Stimulated activated naive CD8-positive, alpha-beta T cell treated with anti-CD3 and anti-CD28 coated beads, Interleukin-15, Interleukin-2, amounts not matched to agents 100 U/mL and 50 U/mL, for 24 hours (primary cell): Measurements from ENCODE around the gene OR1J2.

Experiments
- ATAC-seq: fragments of 150-1000 bp; cut with Tn5 transposase; one replicate; pipeline ENCODE4 v1.10.0; 2021
- DNase-seq: peaks from one replicate; pipeline ENCODE4 v3.0.0; 2021

OR1J2 gene

GRCh38 chr9:122551371-122551770 is 40.8 kb downstream of the OR1J2 start:
- DNase-seq: no peak
- ATAC-seq: no peak

GRCh38 chr9:122552812-122553211 is 42.2 kb downstream of the OR1J2 start, which contains the start of gene OR1N2:
Gene OR1N2, plus strand, starts transcription at chr9:122553112. Its CDS starts 100 bp downstream, at chr9:122553212.
- DNase-seq: no peak
- ATAC-seq: no peak
